Middle frontal gyrus (tissue), 1 donor: ENCODE data around the gene EPB41.
"Not testable (repeated sequence)": the region's sequence is repeated elsewhere in the genome, so short reads cannot be mapped to it uniquely, and the experiment has no call there.

Source experiments
- DNase-seq: peaks from one replicate; pipeline ENCODE4 v3.0.0-alpha.2; 2015; ENCODE audit warnings: low spot score; ENCODE audit errors: extremely low spot score

Gene EPB41

GRCh38 chr1:29047142-29047541, 132.8 kb downstream of the EPB41 start:
- no peak for DNase-seq

GRCh38 chr1:29050166-29050565, 135.8 kb downstream of the EPB41 start:
- no peak for DNase-seq

GRCh38 chr1:29052100-29052499, 137.7 kb downstream of the EPB41 start:
- DNase-seq = no peak

GRCh38 chr1:29052941-29053340, 138.6 kb downstream of the EPB41 start:
- DNase-seq = no peak

GRCh38 chr1:29055160-29055559, 140.8 kb downstream of the EPB41 start:
- DNase-seq = no peak

GRCh38 chr1:29056256-29056655, 141.9 kb downstream of the EPB41 start:
- no peak for DNase-seq

GRCh38 chr1:29057700-29058099, 143.3 kb downstream of the EPB41 start:
- no peak for DNase-seq

- DNase-seq = no peak
Observed at GRCh38 chr1:29062157-29062942, 148.0 kb downstream of the EPB41 start.

GRCh38 chr1:29064064-29064463, 149.7 kb downstream of the EPB41 start:
- DNase-seq = no peak

- DNase-seq = no peak
Observed at GRCh38 chr1:29077155-29077554, 162.8 kb downstream of the EPB41 start.

- DNase-seq = not testable (repeated sequence)
Observed at GRCh38 chr1:29079916-29080629, 165.7 kb downstream of the EPB41 start.

GRCh38 chr1:29081201-29081600, 166.8 kb downstream of the EPB41 start:
- DNase-seq = no peak

- no peak for DNase-seq
Observed at GRCh38 chr1:29082519-29082918, 168.2 kb downstream of the EPB41 start.

- no peak for DNase-seq
Observed at GRCh38 chr1:29083317-29084195, 169.2 kb downstream of the EPB41 start.

- DNase-seq = no peak
Observed at GRCh38 chr1:29084196-29084521, 169.8 kb downstream of the EPB41 start.

GRCh38 chr1:29090937-29091618, 176.7 kb downstream of the EPB41 start:
- DNase-seq = no peak

- not testable (repeated sequence) for DNase-seq
Observed at GRCh38 chr1:29092704-29093103, 178.3 kb downstream of the EPB41 start.

GRCh38 chr1:29094433-29094832, 180.1 kb downstream of the EPB41 start:
- no peak for DNase-seq

GRCh38 chr1:29094954-29095353, 180.6 kb downstream of the EPB41 start:
- no peak for DNase-seq

GRCh38 chr1:29096231-29096886, 182.0 kb downstream of the EPB41 start:
- no peak for DNase-seq

- DNase-seq = no peak
Observed at GRCh38 chr1:29099286-29099685, 184.9 kb downstream of the EPB41 start.
